Measurements from ENCODE around the gene NIT2. TPM values are rescaled to one million over a fixed set of nuclear protein-coding genes. Genes with fewer than 3 reads are reported as not detected.
"Not testable (repeated sequence)": the region's sequence is repeated elsewhere in the genome, so short reads cannot be mapped to it uniquely, and the experiment has no call there.

The NIT2 gene
- total RNA-seq, 2 donors from 2014 or later = 35.5 to 48.1 TPM

- Mint-ChIP-seq H3K4me1 (no peaks in the 10 kb centered on the region), H3K27me3 (ENCODE audit: insufficient read depth) (no peaks in the 10 kb centered on the region), H3K4me3 (no peak overlapping the region), H3K27ac (no peak overlapping the region), H3K9me3 (peaks cover 18% of the 10 kb centered on the region), H3K36me3 (ENCODE audit: low read depth) (peaks cover 33% of the 10 kb centered on the region)
- Histone ChIP-seq H3K4me1 (ENCODE audit: control insufficient read depth, insufficient read depth, low read length) (no peaks in the 10 kb centered on the region), H3K9ac (ENCODE audit: extremely low read depth, low read length, poor library complexity, severe bottlenecking) (no peak overlapping the region), H3K36me3 (ENCODE audit: control insufficient read depth, insufficient read depth, low read length) (peaks cover 46% of the 10 kb centered on the region), H3K27me3 (ENCODE audit: control insufficient read depth, insufficient read depth, low read length, poor library complexity, severe bottlenecking) (no peaks in the 10 kb centered on the region), H3K27ac (ENCODE audit: low read depth, low read length) (no peak overlapping the region), H3K4me3 (ENCODE audit: low read length) (no peak overlapping the region), H3K9me3 (ENCODE audit: control insufficient read depth, low read length) (peaks cover 11% of the 10 kb centered on the region)
- DNase-seq = no peak
- TF ChIP-seq CTCF (conservative IDR thresholded peaks at IDR 0.05) = no peak
These were observed 10.5 kb upstream of the NIT2 start for GRCh38 chr3:100324044-100324443.

GRCh38 chr3:100325827-100326226, 8.7 kb upstream of the NIT2 start:
- peaks cover 11% of the 10 kb centered on the region for H3K9me3 ChIP-seq (ENCODE audit: control insufficient read depth, low read length)
- DNase-seq = no peak
- H3K9ac ChIP-seq (ENCODE audit: extremely low read depth, low read length, poor library complexity, severe bottlenecking) = no peak overlapping the region
- peaks cover 5% of the 10 kb centered on the region for H3K4me1 Mint-ChIP-seq
- H3K27me3 ChIP-seq (ENCODE audit: control insufficient read depth, insufficient read depth, low read length, poor library complexity, severe bottlenecking) = no peaks in the 10 kb centered on the region
- no peaks in the 10 kb centered on the region for H3K27me3 Mint-ChIP-seq (ENCODE audit: insufficient read depth)
- H3K27ac Mint-ChIP-seq = no peak overlapping the region
- H3K4me3 ChIP-seq (ENCODE audit: low read length) = no peak overlapping the region
- no peak overlapping the region for H3K4me3 Mint-ChIP-seq
- H3K9me3 Mint-ChIP-seq = peaks cover 18% of the 10 kb centered on the region
- H3K36me3 Mint-ChIP-seq (ENCODE audit: low read depth) = peaks cover 23% of the 10 kb centered on the region
- peaks cover 33% of the 10 kb centered on the region for H3K36me3 ChIP-seq (ENCODE audit: control insufficient read depth, insufficient read depth, low read length)
- H3K4me1 ChIP-seq (ENCODE audit: control insufficient read depth, insufficient read depth, low read length) = peaks cover 6% of the 10 kb centered on the region
- TF ChIP-seq CTCF (conservative IDR thresholded peaks at IDR 0.05) = no peak
- no peak overlapping the region for H3K27ac ChIP-seq (ENCODE audit: low read depth, low read length)

- WGBS, 2 experiments (ENCODE audit: insufficient coverage in 1 of 2, insufficient read length in 1 of 2) = 94 to 100% methylated on average over 5 of the region's 5 CpGs
- H3K9me3 Mint-ChIP-seq = peaks cover 18% of the 10 kb centered on the region
These were observed 7.2 kb upstream of the NIT2 start for GRCh38 chr3:100327377-100327776.

GRCh38 chr3:100329800-100330489, 4.6 kb upstream of the NIT2 start:
- WGBS, 2 experiments (ENCODE audit: insufficient coverage in 1 of 2, insufficient read length in 1 of 2) = 88 to 90% methylated on average over 4 of the region's 4 CpGs
- Mint-ChIP-seq H3K36me3 (ENCODE audit: low read depth) (peaks cover 21% of the 10 kb centered on the region), H3K4me1 (peaks cover 10% of the 10 kb centered on the region), H3K9me3 (peaks cover 18% of the 10 kb centered on the region), H3K27me3 (ENCODE audit: insufficient read depth) (peaks cover 3% of the 10 kb centered on the region), H3K27ac (no peak overlapping the region), H3K4me3 (no peak overlapping the region)
- no peaks in the 10 kb centered on the region for H3K27me3 ChIP-seq (ENCODE audit: control insufficient read depth, insufficient read depth, low read length, poor library complexity, severe bottlenecking)
- H3K4me3 ChIP-seq (ENCODE audit: low read length) = no peak overlapping the region
- peaks cover 18% of the 10 kb centered on the region for H3K36me3 ChIP-seq (ENCODE audit: control insufficient read depth, insufficient read depth, low read length)
- peaks cover 6% of the 10 kb centered on the region for H3K4me1 ChIP-seq (ENCODE audit: control insufficient read depth, insufficient read depth, low read length)
- no peak overlapping the region for H3K9ac ChIP-seq (ENCODE audit: extremely low read depth, low read length, poor library complexity, severe bottlenecking)
- no peak for DNase-seq
- H3K27ac ChIP-seq (ENCODE audit: low read depth, low read length) = no peak overlapping the region
- peaks cover 11% of the 10 kb centered on the region for H3K9me3 ChIP-seq (ENCODE audit: control insufficient read depth, low read length)
- TF ChIP-seq CTCF (conservative IDR thresholded peaks at IDR 0.05) = no peak

More at GRCh38 chr3:100327377-100327776, 7.2 kb upstream of the NIT2 start:
- not testable (repeated sequence) for H3K4me3 Mint-ChIP-seq; H3K27ac ChIP-seq (ENCODE audit: low read depth, low read length); H3K9ac ChIP-seq (ENCODE audit: extremely low read depth, low read length, poor library complexity, severe bottlenecking); H3K27me3 Mint-ChIP-seq (ENCODE audit: insufficient read depth); H3K4me1 Mint-ChIP-seq; H3K27ac Mint-ChIP-seq; H3K27me3 ChIP-seq (ENCODE audit: control insufficient read depth, insufficient read depth, low read length, poor library complexity, severe bottlenecking); DNase-seq; H3K4me3 ChIP-seq (ENCODE audit: low read length); H3K4me1 ChIP-seq (ENCODE audit: control insufficient read depth, insufficient read depth, low read length)
- Histone ChIP-seq H3K9me3 (ENCODE audit: control insufficient read depth, low read length) (peaks cover 11% of the 10 kb centered on the region), H3K36me3 (ENCODE audit: control insufficient read depth, insufficient read depth, low read length) (peaks cover 24% of the 10 kb centered on the region)
- H3K36me3 Mint-ChIP-seq (ENCODE audit: low read depth) = peaks cover 21% of the 10 kb centered on the region
